ENCODE results near the gene PRKCB.

DNA sequence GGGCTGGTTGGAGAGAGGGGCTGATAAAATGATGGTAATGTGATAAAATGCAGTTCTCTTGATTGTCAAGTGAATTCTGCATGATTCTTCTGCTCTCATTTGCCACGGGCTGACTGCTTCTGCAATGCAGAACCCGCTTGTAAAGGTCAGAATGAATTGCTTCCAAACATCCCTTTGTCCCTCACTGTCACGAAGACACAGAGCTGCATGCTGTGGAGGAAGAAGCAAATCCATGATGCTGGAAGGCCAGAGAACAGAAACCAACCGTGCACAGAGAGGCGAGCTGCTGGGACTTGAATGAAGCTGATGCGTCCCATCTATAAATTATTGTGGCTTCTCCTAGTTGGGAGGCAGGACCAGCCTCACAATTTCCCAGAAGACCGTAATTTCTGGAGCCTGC, 171.6 kb downstream of the PRKCB start:
- no peak for TF ChIP-seq POLR2A (IDR thresholded peaks at IDR 0.05)
- no peak for TF ChIP-seq CTCF (IDR thresholded peaks at IDR 0.05)

Measured in thyroid gland (tissue), 4 donors.